UCSD-AML1 (cell line): ENCODE data around the gene KLF7.
A peak's percentile ranks its signal among the peaks of the same experiment; 100 is the strongest.

Experiments used
- DNase-seq: peaks from one replicate; lab custom pipeline; 2025; ENCODE audit not compliant: unreplicated experiment; lab: John Stamatoyannopoulos, UW

Gene KLF7

DNA sequence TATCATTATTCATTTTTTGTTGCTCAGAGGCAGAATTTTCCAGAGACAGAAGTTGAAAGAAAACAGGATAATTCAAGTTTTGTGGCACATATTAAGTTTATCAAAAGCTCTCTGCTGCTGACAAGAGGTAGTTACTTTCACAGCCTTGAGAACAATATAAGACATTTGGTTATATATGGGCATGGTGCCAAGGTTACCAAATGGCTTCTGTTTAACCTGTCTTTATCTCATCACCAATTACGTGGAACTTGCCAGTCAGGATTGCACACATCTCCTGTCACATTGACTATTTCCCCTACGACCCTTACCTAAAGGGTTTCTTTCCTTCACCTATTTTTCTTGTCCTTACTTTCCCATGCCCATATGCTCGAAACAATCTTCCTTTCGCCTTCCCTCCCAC, 35.9 kb downstream of the KLF7 start:
- no peak for DNase-seq

- DNase-seq = no peak
Observed at GRCh38 chr2:207128867-207129266, 36.9 kb downstream of the KLF7 start.

DNA sequence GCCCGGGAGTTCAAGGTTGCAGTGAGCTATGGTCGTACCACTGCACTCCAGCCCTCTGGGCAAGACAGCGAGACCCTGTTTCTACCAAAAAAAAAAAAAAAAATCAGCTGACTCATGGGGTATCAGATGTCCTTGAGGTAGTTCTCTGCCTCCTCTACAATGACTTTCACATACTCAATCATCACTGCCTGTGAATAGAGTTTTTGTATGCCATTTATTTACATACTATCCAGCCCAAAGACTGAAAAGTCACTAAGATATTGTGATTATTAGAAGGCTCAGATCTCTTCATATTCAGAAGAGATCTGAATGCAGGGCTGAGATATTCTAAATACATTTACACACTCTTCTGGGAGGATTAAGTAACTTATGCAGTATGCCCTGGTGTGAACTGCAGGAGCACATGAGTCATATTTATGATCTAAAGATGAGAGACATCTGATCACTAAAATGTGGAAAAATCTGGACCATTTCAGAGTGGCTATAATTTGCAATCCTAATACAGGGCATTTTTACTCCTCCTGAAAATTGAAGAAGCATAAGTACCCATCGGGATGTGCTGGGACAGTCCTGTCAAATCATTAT, 38.9 kb downstream of the KLF7 start:
- no peak for DNase-seq

DNA sequence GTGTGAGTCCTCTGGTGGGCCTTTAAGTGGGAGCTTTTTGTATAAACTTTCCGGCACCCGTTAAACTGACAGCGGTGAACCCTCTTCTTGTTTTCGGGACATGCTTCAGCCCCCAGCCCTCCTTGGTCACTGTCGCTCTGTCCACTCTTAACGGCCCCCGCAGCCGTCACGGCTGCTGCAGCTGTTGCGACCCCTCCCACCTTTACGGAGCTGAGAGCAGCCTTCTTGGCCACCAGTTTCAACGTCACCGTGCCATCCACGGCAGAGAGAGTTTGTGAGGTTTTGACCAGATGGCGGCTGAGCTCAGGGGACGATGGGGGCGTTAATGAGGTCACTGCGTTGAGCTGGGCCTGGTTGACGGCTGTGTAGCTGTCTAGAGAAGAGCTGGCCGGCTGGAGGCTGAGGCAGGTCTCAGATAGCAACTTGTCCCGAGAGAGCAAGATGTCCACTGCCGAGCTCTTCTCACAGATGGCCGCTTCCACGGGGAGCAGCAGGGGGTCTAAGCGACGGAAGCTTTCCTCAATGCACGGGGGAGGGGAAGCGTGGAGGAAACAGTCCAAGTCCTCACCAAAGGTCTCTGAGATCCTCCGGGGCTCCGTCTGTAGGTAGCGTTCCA, 41.9 kb downstream of the KLF7 start:
- DNase-seq = no peak

GRCh38 chr2:207123335-207123744, 42.4 kb downstream of the KLF7 start:
- no peak for DNase-seq

DNA sequence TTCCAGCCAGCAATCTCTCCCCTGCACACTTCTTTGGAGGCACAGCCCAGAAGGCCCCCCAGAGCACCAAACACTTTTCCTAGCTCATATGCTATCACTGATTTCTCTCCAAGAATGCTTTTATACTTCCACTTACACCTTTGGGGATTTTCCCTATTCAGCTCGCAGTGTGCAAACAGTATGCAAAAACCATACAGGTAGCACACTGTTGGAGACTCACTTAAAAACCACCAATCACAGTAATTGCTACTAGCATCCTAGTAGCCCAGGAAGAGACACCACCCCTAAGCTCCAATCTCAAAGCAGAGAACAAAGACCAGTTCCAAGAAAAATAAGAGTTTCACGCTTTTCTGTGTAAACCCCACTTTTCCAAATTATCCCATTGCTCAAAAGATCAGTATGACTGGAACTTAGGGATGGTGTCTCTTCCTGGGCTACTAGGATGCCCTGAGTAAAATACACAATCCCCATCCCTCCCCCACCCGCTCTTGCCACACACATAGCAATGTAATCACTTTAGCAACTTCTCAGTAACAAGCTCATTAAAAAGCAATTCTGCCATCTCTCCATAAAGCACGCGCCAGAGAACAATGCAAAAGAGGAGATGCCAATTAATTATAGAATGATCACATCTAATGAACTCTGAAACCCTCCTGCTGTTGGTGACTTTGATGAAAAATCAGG, 43.0 kb downstream of the KLF7 start:
- no peak for DNase-seq

DNA sequence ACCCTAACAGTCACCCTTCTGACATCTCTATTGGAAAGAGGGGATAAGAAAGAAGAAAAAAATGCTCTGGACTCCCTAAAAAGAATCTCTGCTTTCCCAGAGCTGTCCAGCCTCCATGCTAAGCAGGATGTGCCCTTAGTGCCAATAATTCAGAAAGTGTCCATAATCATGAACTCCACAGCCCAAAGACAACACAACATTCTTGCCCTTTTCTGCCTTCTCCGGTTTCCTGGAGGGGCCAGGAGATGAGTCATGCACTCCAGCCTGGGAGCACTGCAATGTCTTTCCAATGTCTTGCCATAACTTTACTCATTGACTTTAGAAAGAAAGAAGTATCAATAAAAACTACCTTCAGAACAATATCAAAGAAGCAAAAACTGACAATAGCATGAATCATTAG, 44.0 kb downstream of the KLF7 start:
- no peak for DNase-seq

- DNase-seq = no peak
Observed at GRCh38 chr2:207119048-207119447, 46.7 kb downstream of the KLF7 start.

- DNase-seq = no peak
Observed at GRCh38 chr2:207117668-207118067, 48.1 kb downstream of the KLF7 start.

DNA sequence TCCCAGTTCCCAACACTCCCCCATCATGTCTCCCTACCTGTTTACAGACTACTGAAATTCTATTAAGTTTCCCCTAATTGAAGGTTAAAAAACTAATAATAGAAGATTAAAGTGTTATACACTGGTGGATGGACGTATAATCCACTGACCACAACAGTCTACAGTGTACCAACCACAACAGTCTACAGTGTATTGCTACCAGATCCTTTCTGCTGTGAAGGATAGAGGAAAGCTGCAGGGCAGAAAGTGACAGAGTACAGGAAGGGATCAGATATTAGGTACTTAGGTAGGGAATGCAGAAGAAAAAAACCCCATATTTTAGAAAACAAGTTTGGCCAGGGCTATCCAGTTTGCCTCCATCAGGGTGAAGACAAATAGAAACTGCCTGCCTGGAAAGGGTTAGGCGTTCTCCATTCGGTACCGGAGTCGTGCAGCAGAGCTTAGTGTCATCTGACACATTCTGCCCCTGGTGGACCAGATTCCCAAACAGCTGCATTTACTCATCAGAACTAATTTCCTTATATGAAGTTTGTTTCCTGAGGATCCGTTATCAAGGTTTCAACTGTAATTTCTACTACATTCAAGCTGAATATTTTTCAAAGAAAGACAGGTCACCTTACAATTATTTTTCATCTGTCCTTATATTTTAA, 49.9 kb downstream of the KLF7 start:
- no peak for DNase-seq

- no peak for DNase-seq
Observed at GRCh38 chr2:207113414-207113813, 52.3 kb downstream of the KLF7 start.

GRCh38 chr2:207112785-207113184, 53.0 kb downstream of the KLF7 start:
- DNase-seq = no peak

- no peak for DNase-seq
Observed at GRCh38 chr2:207112383-207112782, 53.4 kb downstream of the KLF7 start.

DNA sequence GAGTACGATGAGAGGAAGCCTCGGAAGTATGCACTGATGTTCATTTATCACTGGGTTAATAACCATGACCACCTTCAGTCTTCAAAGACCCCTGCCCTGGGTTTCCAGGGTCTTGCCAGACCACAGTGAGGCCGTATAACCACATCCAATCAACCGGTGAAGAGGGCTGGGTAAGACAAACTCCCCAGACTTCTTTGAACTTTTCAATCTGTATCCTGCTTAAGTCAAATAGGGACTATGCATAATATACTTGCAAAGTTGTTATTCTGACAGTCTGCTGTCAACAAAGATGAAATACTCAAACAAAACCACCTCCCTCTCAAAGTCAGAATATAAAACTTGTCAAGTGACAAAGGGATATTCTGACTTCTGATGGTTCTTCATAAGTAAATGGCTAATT, 54.0 kb downstream of the KLF7 start:
- DNase-seq = no peak

GRCh38 chr2:207110715-207111114, 55.0 kb downstream of the KLF7 start:
- DNase-seq = no peak

DNA sequence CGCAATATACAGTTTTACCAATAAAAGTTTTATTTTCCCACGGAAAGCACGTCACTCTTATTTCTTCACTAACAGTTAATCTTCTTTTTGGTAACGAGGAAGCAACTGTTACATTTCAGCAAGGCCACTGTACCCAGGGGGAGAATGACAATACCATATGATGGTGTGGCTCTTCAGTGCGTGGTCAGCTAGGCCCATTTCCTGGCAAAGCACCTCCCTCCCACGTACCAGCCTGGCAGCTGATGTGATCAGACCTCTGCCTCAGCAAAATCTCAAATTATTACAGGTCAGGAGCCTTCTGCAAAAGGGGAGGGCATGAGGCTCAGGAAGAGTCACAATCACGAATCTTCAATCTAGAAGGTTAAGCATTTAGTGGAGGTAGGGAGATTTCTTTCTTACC, 55.4 kb downstream of the KLF7 start:
- DNase-seq = no peak

GRCh38 chr2:207109768-207110167, 56.0 kb downstream of the KLF7 start:
- DNase-seq = no peak

DNA sequence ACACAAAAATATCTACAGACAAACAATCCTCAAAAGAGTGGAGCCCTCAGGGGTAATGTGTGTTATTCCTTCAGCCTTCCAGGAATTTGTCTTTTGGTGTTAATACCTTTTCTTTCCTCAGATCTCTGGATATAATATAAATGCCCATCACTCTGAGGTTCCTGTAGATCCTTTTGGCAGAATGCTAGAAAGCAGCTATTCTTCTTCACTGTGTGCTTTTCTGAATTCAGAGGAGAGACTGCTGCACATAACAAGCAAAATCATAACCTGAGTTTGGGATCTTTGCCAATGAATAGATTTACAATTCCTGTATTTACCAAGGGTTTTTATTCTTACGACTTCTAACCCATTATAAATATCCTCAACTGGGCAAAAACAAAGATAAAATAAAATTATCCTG, 57.3 kb downstream of the KLF7 start:
- DNase-seq = no peak

GRCh38 chr2:207107551-207107950, 58.2 kb downstream of the KLF7 start:
- DNase-seq = peak; percentile 36

GRCh38 chr2:207107131-207107530, 58.6 kb downstream of the KLF7 start:
- DNase-seq = no peak

GRCh38 chr2:207103132-207103531, 62.6 kb downstream of the KLF7 start:
- DNase-seq = no peak

DNA sequence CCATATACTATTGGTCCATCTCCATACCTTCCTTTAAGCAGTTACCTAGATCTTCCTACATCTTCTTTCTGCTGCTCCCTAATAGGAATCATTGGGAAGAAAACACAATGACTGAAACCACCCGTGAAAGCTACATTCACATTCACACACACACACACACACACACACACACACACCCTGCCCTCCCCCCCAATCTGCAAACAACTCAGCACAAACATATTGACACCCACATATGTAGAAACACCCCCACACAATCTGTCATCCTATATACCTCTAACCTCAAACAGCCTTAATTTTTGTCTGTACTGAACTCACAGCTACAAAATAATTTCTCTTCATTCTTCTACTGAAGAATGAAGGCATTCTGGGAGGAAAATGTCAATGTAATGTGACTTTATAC, 63.8 kb downstream of the KLF7 start:
- DNase-seq = no peak
